K562 (cell line): ENCODE data around the gene COMP. TPM values are rescaled to one million over a fixed set of nuclear protein-coding genes. Genes with fewer than 3 reads are reported as not detected.
A peak's percentile ranks its signal among the peaks of the same experiment; 100 is the strongest.

Experiments used
- ATAC-seq: fragments of 200-7000 bp; cut with Tn5 transposase; 3 replicates; pipeline ENCODE4 v1.9.1; 2020; ENCODE audit warnings: moderate library complexity
- BruUV-seq: library from RNA; stranded (reverse); fragments of 400-500 nt; replicated peaks from 2 replicates; lab custom pipeline; 2021; lab: Mats Ljungman, UMichigan
- CTCF ChIA-PET: fragments of 300-600 bp; formaldehyde crosslinking; extraction: SDS; loops from one replicate; lab custom pipeline; 2021; ENCODE audit warnings: low intra/inter-chr PET ratio; lab: Yijun Ruan, JAX
- POLR2A ChIA-PET: fragments of 300-600, 350-650 bp; sonication (Branson Sonifier 250); formaldehyde crosslinking; extraction: SDS; loops from one replicate; lab custom pipeline; 2021; ENCODE audit warnings: antibody characterized with exemption, inconsistent platforms; lab: Yijun Ruan, JAX
- DNase-seq, 4 experiments: peaks; one replicate each; pipeline versions ENCODE4 v3.0.0 to v3.0.0-alpha.2; 2011 to 2018; ENCODE audit warnings: low spot score in 3 of 4, mixed read lengths in 3 of 4; ENCODE audit errors: extremely low read depth in 1 of 4
- FAIRE-seq: peaks from 2 replicates; lab custom pipeline; 2011; peaks lifted over from hg19 to GRCh38; lab: Jason Lieb, UNC
- H2AFZ ChIP-seq: 2 replicates; pipeline ENCODE4 v1.6.0; 2011; ENCODE audit warnings: low read depth, low read length, control low read depth, inconsistent platforms
- H3K27ac ChIP-seq: fragments of 200-600 bp; 3 replicates; pipeline ENCODE4 v1.8.0; 2011; ENCODE audit warnings: low read depth, mild to moderate bottlenecking, control low read depth, inconsistent platforms, low read length, moderate library complexity, mixed read lengths; ENCODE audit errors: extremely low read depth
- H3K27me3 ChIP-seq, 2 experiments: fragments of 300-600 bp in 1 of 2; 2 replicates in 1 of 2; 3 replicates in 1 of 2; pipeline versions ENCODE4 v1.6.0 to v1.8.0; 2011; ENCODE audit warnings: inconsistent platforms in 2 of 2, low read length in 2 of 2, mild to moderate bottlenecking in 1 of 2, mixed read lengths in 1 of 2, moderate library complexity in 1 of 2; ENCODE audit not compliant: control insufficient read depth in 2 of 2, insufficient read depth in 2 of 2
- H3K36me3 ChIP-seq: fragments of 300-600 bp; 3 replicates; pipeline ENCODE4 v1.8.0; 2011; ENCODE audit warnings: mild to moderate bottlenecking, low read length, inconsistent platforms; ENCODE audit not compliant: control insufficient read depth, insufficient read depth
- H3K4me1 ChIP-seq, 2 experiments: fragments of 200-600 bp in 1 of 2; replicated peaks in 1 of 2; 2 replicates in 1 of 2; 3 replicates in 1 of 2; pipeline versions ENCODE4 v1.5.1 to v1.8.0; 2011; ENCODE audit warnings: inconsistent platforms in 2 of 2, low read length in 2 of 2, mild to moderate bottlenecking in 1 of 2, mixed read lengths in 1 of 2, moderate library complexity in 1 of 2; ENCODE audit not compliant: control insufficient read depth in 2 of 2, insufficient read depth in 2 of 2
- H3K4me2 ChIP-seq: 2 replicates; pipeline ENCODE4 v1.6.1; 2011; ENCODE audit warnings: low read length, control low read depth, inconsistent platforms, mixed read lengths; ENCODE audit not compliant: insufficient read depth
- H3K4me3 ChIP-seq: fragments of 200-600 bp; sonication (generic), shearing (Covaris generic); 2 replicates; pipeline ENCODE4 v1.5.1; 2016; ENCODE audit warnings: control low read depth, inconsistent platforms
- H3K79me2 ChIP-seq: fragments of 200-600 bp; 3 replicates; pipeline ENCODE4 v1.8.0; 2011; ENCODE audit warnings: low read length, inconsistent platforms; ENCODE audit not compliant: control insufficient read depth, insufficient read depth
- H3K9ac ChIP-seq, 2 experiments: 2 replicates each; pipeline versions ENCODE4 v1.6.0 to v1.6.1; 2011; ENCODE audit warnings: low read depth in 2 of 2, low read length in 2 of 2, control low read depth in 1 of 2, inconsistent platforms in 1 of 2, mild to moderate bottlenecking in 1 of 2, mixed read lengths in 1 of 2; ENCODE audit not compliant: insufficient read depth in 1 of 2
- H3K9me1 ChIP-seq: one replicate; pipeline ENCODE4 v1.6.0; 2011; ENCODE audit warnings: inconsistent platforms, mild to moderate bottlenecking, low read length, moderate library complexity; ENCODE audit not compliant: control insufficient read depth, insufficient read depth
- H3K9me3 ChIP-seq: replicated peaks from 2 replicates; pipeline ENCODE4 v1.5.1; 2011; ENCODE audit warnings: low read depth, low read length, inconsistent platforms; ENCODE audit not compliant: control insufficient read depth, insufficient read depth
- H4K20me1 ChIP-seq: replicated peaks from 2 replicates; pipeline ENCODE4 v1.6.1; 2011; ENCODE audit warnings: low read length, inconsistent platforms, mixed read lengths; ENCODE audit not compliant: control insufficient read depth, insufficient read depth
- BCOR ChIP-seq: fragments of 450-650 bp; IDR thresholded peaks from 2 replicates; pipeline ENCODE4 v1.6.1; 2016
- CEBPG ChIP-seq, 3 experiments: fragments of 200-800 bp in 1 of 3; sonication (Bioruptor generic) in 1 of 3; sonication (generic) in 1 of 3; formaldehyde crosslinking in 1 of 3; IDR thresholded peaks in 2 of 3; conservative IDR thresholded peaks in 1 of 3; 2 replicates each; pipeline versions ENCODE4 v1.6.1 to v1.8.0; 2016 to 2022; ENCODE audit warnings: missing compliant biosample characterization in 2 of 3, missing genetic modification characterization in 2 of 3, mild to moderate bottlenecking in 1 of 3, missing genetic modification reagents in 1 of 3
- EHMT2 ChIP-seq: fragments of 450-650 bp; IDR thresholded peaks from 2 replicates; pipeline ENCODE4 v1.6.1; 2018; ENCODE audit warnings: antibody characterized with exemption
- GTF2A2 ChIP-seq: IDR thresholded peaks from 2 replicates; pipeline ENCODE4 v1.6.1; 2016; ENCODE audit warnings: mild to moderate bottlenecking, missing genetic modification characterization, missing compliant biosample characterization
- HDAC6 ChIP-seq: IDR thresholded peaks from 2 replicates; pipeline ENCODE4 v1.6.1; 2012; ENCODE audit warnings: low read depth, mild to moderate bottlenecking, control low read depth, inconsistent platforms, low read length, moderate library complexity
- NELFE ChIP-seq: IDR thresholded peaks from 2 replicates; pipeline ENCODE4 v1.6.1; 2011; ENCODE audit warnings: mild to moderate bottlenecking; ENCODE audit not compliant: insufficient read depth, insufficient read length
- RAD21 ChIP-seq, 2 experiments: fragments of 250-450 bp in 1 of 2; fragments of 450-650 bp in 1 of 2; sonication (Bioruptor Pico) in 1 of 2; formaldehyde crosslinking in 1 of 2; IDR thresholded peaks in 1 of 2; conservative IDR thresholded peaks in 1 of 2; 2 replicates each; pipeline versions ENCODE4 v1.4.0 to v1.8.0; 2020 to 2022; ENCODE audit warnings: mild to moderate bottlenecking in 2 of 2, moderate library complexity in 1 of 2
- U2AF1 ChIP-seq: fragments of 200-400 bp; formaldehyde crosslinking; optimal IDR thresholded peaks from 2 replicates; pipeline ENCODE3; 2017; ENCODE audit warnings: mild to moderate bottlenecking, low read depth, low read length, moderate library complexity
- ZNF316 ChIP-seq: fragments of 450-650 bp; IDR thresholded peaks from 2 replicates; pipeline ENCODE4 v1.6.1; 2016
- WGBS: fragments of 100-300 bp; shearing (Covaris generic); methylation state at CpG from one replicate; pipeline ENCODE4 v1.1.6; 2016; ENCODE audit warnings: low coverage, mixed read lengths; ENCODE audit not compliant: insufficient coverage; ENCODE audit errors: missing lambda C conversion rate; 5-methylcytosine and 5-hydroxymethylcytosine counted together
- in situ Hi-C: fragments of 300-500 bp; cut with MboI; formaldehyde crosslinking; loops from 4 replicates; pipeline ENCODE4 v1.15.0; 2018; ENCODE audit warnings: inconsistent platforms, mixed read lengths
- intact Hi-C: fragments of 100-400 bp; cut with micrococcal nuclease; formaldehyde crosslinking; loops from 2 replicates; pipeline ENCODE4 v1.14.2; 2022
- polyA plus RNA-seq, 8 experiments: library from polyadenylated mRNA; depleted of rRNA in 4 of 8; stranded (reverse) in 5 of 8; unstranded in 3 of 8; fragments of >200 nt; fragmentation: Nextera tagmentation in 2 of 8; fragmentation: Illumina TruSeq in 1 of 8; extraction: Ambion mirVana in 2 of 8; extraction: Trizol in 1 of 8; gene quantifications; 2 replicates each; pipeline versions ENCODE4 v1.2.1 to v1.2.3, GENCODE V29; 2011 to 2014; ENCODE audit warnings: inconsistent platforms in 1 of 8, missing spikeins in 1 of 8
- total RNA-seq, 7 experiments: library from RNA; depleted of rRNA in 6 of 7; stranded (reverse); fragments of >200 nt in 6 of 7; fragmentation: Illumina TruSeq in 2 of 7; extraction: Trizol in 2 of 7; gene quantifications; 2 replicates each; pipeline versions ENCODE4 v1.2.1 to v1.2.3, GENCODE V29; 2011 to 2021; ENCODE audit warnings: low replicate concordance in 1 of 7

The COMP gene
- total and polyA plus RNA-seq, 9 of the 15 experiments (the other 6 are each of a cell fraction or from before 2014, with no cell fraction given) = 0.07 TPM; not detected in 8

DNA sequence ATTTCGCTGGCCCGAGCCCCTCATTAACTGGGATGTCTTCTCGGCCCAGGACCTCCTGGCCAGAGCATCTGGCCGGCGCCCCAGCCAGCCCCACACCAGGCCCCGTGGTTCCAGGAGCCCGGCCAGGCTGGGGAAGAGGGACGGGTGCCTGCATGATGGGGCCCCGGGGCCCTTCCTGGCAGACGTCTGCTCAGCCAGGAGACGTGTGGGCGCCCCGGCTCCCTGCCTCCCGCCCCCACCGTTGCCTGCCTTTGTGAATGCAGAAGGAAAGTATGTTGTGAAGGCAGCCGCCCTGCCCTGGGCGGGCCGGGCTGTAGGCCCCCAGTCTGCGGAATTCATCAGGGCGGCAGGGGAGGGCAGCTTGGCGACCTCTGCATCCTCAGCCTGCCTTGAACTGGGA, 4.4 kb upstream of the COMP start:
- ChIA-PET CTCF (no interaction called here), POLR2A (interaction anchor here (0.6 kb wide), 1 partner anchor 37 kb away, joined by 4 read pairs; no protein-coding TSS in a partner anchor)
- Histone ChIP-seq H3K79me2 (no peaks in the 10 kb centered on the region), H3K9me1 (no peaks in the 10 kb centered on the region), H3K27me3 (peaks cover 6 to 33% of the 10 kb centered on the region in 2 experiments; a peak in 4 of 5 replicates), H3K4me1 (peaks cover 0 to 26% of the 10 kb centered on the region in 2 experiments; a peak in 2 of 5 replicates), H3K4me2 (no peak overlapping the region), H3K4me3 (no peak overlapping the region), H2AFZ (no peak overlapping the region), H3K9ac (0 out of 4 replicates have a peak overlapping the region, but pooled peaks of 1 of the 2 experiments have one; percentile 14), H3K27ac (no peak overlapping the region), H3K36me3 (no peaks in the 10 kb centered on the region), H4K20me1 (peaks cover 15% of the 10 kb centered on the region; the same call in 1 of the 2 replicates), H3K9me3 (no peaks in the 10 kb centered on the region)
- in situ Hi-C loops (no loop called here), intact Hi-C loops (no loop called here)
- TF ChIP-seq GTF2A2 (tag) (no peak), BCOR (no peak), U2AF1 (no peak), CEBPG (CRISPR knock-in tag; IDR thresholded peaks at IDR 0.05) (no peak), CEBPG (tag; conservative IDR thresholded peaks at IDR 0.05 in 1 of 2, IDR thresholded peaks at IDR 0.05 in 1 of 2) (no peak), HDAC6 (no peak), NELFE (no peak), EHMT2 (no peak), RAD21 (CRISPR knock-in tag; conservative IDR thresholded peaks at IDR 0.05 in 1 of 2, IDR thresholded peaks at IDR 0.05 in 1 of 2) (no peak), ZNF316 (no peak)
- DNase-seq (no peak), ATAC-seq (peak; percentile 46), FAIRE-seq (no peak)
- BruUV-seq = no TSS peak
- WGBS = 4% methylated on average over 16 of the region's 21 CpGs
